ENCODE measurements around the gene JPT1. TPM values are rescaled to one million over a fixed set of nuclear protein-coding genes. Genes with fewer than 3 reads are reported as not detected.

JPT1 gene
- total RNA-seq, 4 donors from 2014 or later, result 15.1 to 23.4 (median 17.7) TPM

- intact Hi-C loops (cut with DNase I), result no loop called here
- 85 to 90% methylated on average over 6 of the region's 6 CpGs for WGBS, 2 donors
- Histone ChIP-seq H3K9me3 (no peaks in the 10 kb centered on the region), H3K27ac (no peak overlapping the region), H3K4me1 (peaks cover 10 to 12% of the 10 kb centered on the region in 2 donors), H3K4me3 (replicated peaks in 1 of 3) (no peak overlapping the region), H3K27me3 (no peaks in the 10 kb centered on the region), H3K36me3 (no peaks in the 10 kb centered on the region)
- TF ChIP-seq CTCF (IDR thresholded peaks at IDR 0.05), result no peak
- TF ChIP-seq POLR2A (IDR thresholded peaks at IDR 0.05), result no peak
- DNase-seq, result no peak
These were observed 1.8 kb downstream of the JPT1 start for GRCh38 chr17:75152523-75152921.

- intact Hi-C loops (cut with DNase I), result no loop called here
- H3K36me3 ChIP-seq, result no peaks in the 10 kb centered on the region
- 91 to 93% methylated on average over 6 of the region's 6 CpGs for WGBS, 2 donors
- no peak overlapping the region for H3K4me3 ChIP-seq (replicated peaks in 1 of 3)
- H3K9me3 ChIP-seq, result no peaks in the 10 kb centered on the region
- H3K27me3 ChIP-seq, result no peaks in the 10 kb centered on the region
- TF ChIP-seq POLR2A (IDR thresholded peaks at IDR 0.05) (no peak), CTCF (IDR thresholded peaks at IDR 0.05) (no peak)
- no peak overlapping the region for H3K27ac ChIP-seq
- H3K4me1 ChIP-seq, result peaks cover 10 to 12% of the 10 kb centered on the region in 2 donors
- DNase-seq, result no peak
These were observed 2.4 kb downstream of the JPT1 start for GRCh38 chr17:75151930-75152329.

GRCh38 chr17:75147878-75148546 lies 6.3 kb downstream of the JPT1 start:
- Histone ChIP-seq H3K36me3 (no peaks in the 10 kb centered on the region), H3K27ac (no peak overlapping the region), H3K4me1 (peaks cover 2 to 3% of the 10 kb centered on the region in 2 donors), H3K27me3 (no peaks in the 10 kb centered on the region), H3K4me3 (replicated peaks in 1 of 3) (no peak overlapping the region), H3K9me3 (no peaks in the 10 kb centered on the region)
- TF ChIP-seq POLR2A (IDR thresholded peaks at IDR 0.05) (no peak), CTCF (IDR thresholded peaks at IDR 0.05) (no peak)
- no peak for DNase-seq
- 92 to 93% methylated on average over 6 of the region's 6 CpGs for WGBS, 2 donors
- intact Hi-C loops (cut with DNase I), result no loop called here

GRCh38 chr17:75146592-75146991 lies 7.7 kb downstream of the JPT1 start:
- Histone ChIP-seq H3K9me3 (no peaks in the 10 kb centered on the region), H3K27ac (no peak overlapping the region)

More at GRCh38 chr17:75146592-75146991, 7.7 kb downstream of the JPT1 start:
- intact Hi-C loops (cut with DNase I), result no loop called here
- Histone ChIP-seq H3K4me1 (no peaks in the 10 kb centered on the region), H3K36me3 (no peaks in the 10 kb centered on the region), H3K27me3 (no peaks in the 10 kb centered on the region), H3K4me3 (replicated peaks in 1 of 3) (no peak overlapping the region)
- 90 to 96% methylated on average over 3 of the region's 3 CpGs for WGBS, 2 donors
- TF ChIP-seq POLR2A (IDR thresholded peaks at IDR 0.05), result no peak
- no peak for TF ChIP-seq CTCF (IDR thresholded peaks at IDR 0.05)
- no peak for DNase-seq
